GM21390 (cell line): ENCODE measurements around the gene MBD3L2B.
"Not testable (repeated sequence)": the region's sequence is repeated elsewhere in the genome, so short reads cannot be mapped to it uniquely, and the experiment has no call there.

ENCODE experiments used
- ATAC-seq: cut with Tn5 transposase; IDR thresholded peaks from one replicate; pipeline ENCODE4 v1.9.1; 2021; ENCODE audit not compliant: unreplicated experiment

The MBD3L2B gene

DNA sequence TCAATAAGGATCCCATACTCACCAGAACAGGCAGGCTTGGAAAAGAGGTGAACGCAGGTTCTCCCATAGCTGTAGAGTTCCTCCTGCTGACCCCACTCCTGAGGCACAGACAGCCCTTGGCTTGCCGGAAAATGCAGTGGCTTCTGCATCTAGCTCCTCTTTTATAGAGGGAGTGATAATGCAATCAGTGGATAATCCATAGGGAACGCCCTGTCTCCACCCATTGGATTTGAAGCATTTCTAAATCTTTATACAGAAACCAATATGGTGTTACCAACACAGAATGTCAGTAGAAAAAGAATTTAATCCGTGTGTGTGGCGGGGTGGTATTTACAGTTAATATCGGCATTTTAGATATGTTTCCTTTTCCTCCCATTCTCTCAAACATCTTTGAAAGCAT lies at the start of gene MBD3L2B:
Gene MBD3L2B, minus strand, starts transcription at position 101 of the 400 bp plus-strand sequence. Its CDS starts 34 bp downstream, at position 67.
- ATAC-seq: not testable (repeated sequence)

DNA sequence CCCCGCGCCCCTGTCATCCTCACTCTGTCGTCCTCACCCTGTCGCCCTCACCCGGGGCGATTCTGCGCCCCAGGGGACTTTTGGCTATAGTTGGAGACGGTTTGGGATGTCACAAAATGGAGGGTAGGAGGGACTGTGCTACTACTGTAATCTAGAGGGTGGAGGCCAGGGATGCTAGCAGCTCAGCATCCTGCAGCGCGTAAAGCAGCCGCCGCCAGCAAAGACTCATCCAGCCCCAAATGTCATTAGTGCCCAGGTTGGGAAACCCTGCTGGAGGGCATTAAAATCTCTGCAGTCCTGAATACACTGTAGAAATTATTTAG lies 48.6 kb upstream of the MBD3L2B start:
- peak; percentile 8 for ATAC-seq

DNA sequence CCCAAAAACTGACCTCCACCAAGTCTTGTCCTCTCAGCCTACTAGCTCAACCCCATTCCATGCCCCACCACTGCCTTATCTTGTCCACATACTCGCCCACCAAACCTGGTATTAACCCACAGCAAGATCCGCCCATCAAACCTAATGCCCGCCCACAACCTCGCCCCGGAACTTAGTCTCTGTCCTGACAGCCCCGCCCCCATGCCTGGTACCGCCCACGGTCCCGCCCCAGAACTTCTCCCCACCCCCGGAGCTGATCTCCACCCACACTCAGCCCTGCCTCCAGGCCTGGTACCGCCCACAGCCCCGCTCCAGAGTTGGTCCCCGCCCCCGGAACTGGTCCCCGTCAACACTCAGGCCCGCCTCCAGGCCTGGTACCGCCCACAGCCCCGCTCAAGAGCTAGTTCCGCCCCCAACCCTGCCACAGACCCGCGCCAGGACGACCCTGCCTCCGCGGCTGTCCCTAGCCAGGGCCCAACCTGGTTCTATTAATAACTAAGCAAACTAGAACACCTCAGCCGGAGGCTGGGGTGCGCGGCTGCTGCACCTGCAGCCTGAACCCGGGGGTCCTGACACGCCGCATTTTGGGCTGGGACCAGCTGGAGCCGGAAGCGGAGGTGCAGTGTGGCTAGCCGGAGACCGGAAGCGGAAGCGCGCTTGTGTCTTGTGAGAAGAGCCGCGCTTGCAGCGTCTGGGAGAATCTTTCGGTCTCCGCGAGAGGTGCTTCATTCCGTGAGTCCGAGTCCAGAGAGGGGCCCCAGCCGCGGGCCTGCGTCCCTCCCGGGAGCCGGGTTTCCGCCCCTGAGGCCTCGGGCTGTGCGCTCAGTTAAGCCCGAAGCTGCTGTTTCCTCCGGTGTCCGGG lies 48.0 kb upstream of the MBD3L2B start, which contains the start of gene ZNF557:
Gene ZNF557, plus strand, starts transcription at position 662 of the 862 bp plus-strand sequence. CDS start 5,372 bp downstream, outside the sequence.
- ATAC-seq: peak; percentile 89

DNA sequence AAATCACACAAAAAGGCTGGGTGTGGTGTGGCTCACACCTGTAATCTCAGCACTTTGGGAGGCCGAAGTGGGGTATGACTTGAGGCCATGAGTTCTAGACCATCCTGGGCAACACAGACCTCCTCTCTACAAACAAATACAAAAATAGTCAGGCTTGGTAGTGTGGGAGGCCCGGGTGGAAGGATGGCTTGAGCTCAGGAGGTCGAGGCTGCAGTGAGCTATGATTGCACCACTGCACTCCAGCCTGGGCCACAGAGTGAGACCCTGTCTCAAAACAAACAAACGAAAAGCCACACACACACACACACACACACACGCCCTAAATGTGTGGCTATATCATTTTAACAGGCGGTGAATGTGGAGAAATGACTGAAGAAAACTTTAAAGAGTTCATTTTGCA lies 47.4 kb upstream of the MBD3L2B start:
- no peak for ATAC-seq

DNA sequence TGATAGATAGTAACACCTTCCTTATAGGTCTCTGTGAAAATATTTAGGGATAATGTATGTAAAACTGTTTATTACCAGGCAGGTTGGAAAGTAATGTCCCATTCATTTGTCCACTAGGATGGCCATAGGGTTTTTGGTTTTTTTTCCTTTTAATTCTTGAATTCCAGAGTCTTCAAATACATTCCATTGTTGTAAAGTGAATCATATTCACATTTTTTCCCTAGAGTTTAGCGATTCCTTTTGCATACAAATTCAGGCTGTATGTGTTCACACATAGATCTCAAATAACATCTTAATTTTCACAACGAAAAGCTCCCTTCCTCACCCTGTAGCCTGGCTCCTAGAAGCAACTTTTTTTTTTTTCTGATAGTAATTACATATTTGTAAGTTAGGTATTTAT lies 46.5 kb upstream of the MBD3L2B start:
- ATAC-seq: no peak

DNA sequence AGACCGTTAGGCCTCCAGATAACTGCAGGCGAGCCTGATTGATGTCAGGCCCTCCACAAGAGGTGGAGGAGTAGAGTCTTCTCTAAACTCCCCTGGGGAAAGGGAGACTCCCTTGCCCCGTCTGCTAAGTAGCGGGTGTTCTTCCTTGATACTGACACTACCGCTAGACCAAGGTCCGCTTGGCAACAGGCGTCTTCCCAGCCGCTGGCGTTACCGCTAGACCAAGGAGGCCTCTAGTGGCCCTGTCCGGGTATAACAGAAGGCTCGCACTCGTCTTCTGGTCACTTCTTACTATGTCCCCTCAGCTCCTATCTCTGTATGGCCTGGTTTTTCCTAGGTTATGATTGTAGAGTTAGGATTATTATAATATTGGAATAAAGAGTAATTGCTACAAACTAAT lies 45.9 kb upstream of the MBD3L2B start:
- ATAC-seq: not testable (repeated sequence)

DNA sequence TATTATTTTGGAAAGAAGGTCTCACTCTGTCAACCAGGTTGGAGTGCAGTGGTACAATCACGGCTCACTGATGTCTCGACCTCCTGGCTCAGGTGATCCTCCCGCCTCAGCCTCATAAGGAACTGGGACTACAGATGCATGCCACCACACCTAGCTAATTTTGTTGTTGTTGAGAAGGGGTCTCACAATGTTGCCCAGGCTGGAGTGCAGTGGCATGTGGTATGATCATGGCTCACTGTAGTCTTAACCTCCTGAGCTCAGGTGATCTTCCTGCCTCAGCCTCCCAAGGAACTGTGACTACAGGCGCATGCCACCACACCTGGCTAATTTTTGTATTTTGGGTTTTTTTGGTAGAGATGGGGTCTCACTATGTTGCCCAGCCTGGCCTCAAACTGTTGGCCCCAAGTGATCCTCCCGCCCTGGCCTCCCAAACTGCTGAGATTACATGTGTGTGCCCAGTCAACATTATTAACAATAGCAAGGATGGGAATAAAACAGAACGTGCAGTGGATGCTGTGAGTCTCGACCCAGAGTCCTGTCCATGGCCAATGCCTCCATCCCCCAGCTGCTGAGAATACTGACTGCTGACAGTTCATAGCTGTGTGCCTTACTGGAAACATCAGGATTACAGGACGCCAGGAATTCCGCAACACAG lies 42.7 kb upstream of the MBD3L2B start:
- no peak for ATAC-seq

DNA sequence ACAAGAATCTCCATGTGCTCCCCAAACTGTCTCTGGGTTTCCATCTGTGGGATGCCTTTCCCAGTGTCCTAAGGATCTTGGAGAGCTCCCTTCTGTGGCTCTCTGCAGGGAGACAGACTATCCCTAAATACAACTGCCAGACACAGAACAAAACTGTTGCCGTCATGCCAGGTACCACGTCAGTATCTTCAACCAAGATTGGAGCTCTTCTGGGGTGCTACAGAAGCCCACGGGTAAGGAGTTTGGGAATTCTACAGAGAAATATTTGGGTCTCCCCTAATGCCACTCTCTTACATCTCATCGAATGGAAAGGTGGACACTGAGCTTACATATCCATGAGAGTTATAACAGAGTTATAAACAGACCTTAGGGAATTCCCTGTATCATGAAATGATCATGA lies 42.1 kb upstream of the MBD3L2B start:
- ATAC-seq: no peak

DNA sequence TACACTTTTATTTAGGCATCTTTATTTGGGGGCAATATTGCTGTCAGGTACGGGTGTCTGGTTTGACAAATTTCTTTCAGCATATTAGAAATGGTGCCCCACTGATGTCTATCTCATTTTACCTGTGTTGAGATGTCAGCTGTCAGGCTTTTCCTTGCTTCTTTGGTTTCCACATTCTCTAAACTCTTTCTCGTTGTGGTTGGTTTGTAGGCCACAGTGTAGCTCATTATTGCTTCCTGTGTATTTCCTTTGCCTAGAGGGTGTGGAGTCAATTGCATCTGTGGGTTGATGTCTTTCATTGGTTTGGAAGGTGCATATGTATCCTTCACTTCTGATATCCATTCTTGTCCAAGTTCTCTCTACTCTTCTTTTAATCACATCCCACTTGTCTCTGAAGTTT lies 38.7 kb upstream of the MBD3L2B start:
- not testable (repeated sequence) for ATAC-seq

DNA sequence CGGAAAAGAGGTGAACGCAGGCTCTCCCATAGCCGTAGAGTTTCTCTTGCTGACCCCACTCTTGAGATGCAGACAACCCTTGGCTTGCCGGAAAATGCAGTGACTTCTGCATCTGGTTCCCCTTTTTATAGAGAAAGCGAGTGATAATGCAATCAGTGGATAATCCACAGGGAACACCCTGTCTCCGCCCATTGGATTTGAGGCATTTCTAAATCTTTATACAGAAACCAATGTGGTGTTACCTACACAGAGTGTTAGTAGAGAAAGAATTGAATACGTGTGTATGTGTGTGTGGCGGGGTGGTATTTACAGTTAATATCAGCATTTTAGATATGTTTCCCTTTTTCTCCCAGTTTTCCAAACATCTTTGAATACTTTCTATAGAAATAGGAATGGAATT lies 37.3 kb upstream of the MBD3L2B start, which contains the start of gene MBD3L3:
Gene MBD3L3, minus strand, starts transcription at position 101 of the 400 bp plus-strand sequence. Its CDS starts 71 bp downstream, at position 30.
- ATAC-seq: not testable (repeated sequence)

DNA sequence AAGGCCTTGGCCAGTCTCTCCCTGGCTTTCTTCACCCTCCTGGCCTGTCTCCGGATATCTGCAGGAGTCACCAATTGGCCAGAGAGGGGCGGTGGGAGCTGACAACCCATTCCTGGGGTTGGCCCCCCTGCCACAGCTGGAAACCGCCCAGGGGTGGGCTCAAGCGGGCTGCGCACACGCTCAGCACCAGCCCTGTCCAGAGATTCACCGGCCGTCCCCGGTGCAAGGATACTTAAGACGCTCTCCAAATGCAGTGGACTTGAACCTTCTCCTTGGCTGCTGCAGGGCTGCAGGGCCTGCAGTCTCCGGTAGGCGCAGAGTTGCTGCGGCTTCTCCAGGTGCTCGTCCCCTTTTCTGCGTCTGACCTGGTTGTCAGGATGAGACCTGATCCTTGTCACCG lies 35.1 kb upstream of the MBD3L2B start:
- ATAC-seq: not testable (repeated sequence)

DNA sequence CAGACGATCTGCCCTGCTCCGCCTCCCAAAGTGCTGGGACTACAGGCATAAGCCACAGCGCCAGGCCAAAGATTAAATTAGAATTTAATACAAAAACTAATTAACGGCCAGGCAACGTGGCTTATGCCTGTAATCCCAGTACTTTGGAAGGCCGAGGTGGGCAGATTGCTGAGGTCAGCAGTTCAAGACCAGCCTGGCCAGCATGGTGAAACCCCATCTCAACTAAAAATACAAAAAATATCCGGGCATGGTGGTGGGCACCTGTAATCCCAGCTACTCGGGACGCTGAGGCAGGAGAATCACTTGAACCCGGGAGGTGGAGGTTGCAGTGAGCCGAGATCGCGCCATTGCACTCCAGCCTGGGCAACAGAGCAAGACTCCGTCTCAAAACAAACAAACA lies 34.4 kb upstream of the MBD3L2B start:
- ATAC-seq: not testable (repeated sequence)

DNA sequence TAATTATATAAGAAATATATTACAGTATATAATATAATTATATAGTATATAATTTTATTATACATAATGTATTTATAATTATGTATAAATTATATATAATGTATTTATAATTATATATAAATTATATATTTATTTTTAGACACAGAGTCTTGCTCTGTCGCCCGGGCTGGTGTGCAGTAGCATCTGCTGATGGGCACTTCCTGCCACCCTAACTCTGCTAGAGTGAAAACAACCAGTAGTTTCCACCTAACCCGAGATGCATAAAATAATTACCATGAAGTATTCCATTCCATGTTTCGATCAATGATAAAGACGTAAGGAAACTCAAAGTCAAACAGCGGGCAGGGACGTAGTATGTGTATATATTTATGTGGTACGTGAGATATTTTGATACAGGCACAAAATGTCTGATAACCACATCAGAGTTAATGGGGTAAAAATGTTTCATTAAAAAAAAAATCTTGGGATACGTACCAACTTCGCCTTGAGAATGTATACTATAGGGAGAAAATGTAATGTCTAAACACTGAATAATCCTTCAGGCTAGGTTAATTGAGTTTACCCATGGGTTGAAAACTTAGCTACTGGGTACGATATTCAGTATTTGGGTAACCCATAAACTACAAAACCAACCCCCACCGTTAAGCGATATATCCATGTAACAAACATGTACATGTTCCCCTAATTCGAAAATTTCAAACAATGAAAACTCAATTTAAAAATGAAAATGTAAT lies 33.6 kb upstream of the MBD3L2B start:
- ATAC-seq: not testable (repeated sequence)

DNA sequence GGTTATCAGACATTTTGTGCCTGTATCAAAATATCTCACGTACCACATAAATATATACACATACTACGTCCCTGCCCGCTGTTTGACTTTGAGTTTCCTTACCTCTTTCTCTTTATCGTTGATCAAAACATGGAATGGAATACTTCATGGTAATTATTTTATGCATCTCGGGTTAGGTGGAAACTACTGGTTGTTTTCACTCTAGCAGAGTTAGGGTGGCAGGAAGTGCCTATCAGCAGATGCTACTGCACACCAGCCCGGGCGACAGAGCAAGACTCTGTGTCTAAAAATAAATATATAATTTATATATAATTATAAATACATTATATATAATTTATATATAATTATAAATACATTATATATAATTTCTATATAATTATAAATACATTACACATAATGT lies 31.7 kb upstream of the MBD3L2B start:
- not testable (repeated sequence) for ATAC-seq

DNA sequence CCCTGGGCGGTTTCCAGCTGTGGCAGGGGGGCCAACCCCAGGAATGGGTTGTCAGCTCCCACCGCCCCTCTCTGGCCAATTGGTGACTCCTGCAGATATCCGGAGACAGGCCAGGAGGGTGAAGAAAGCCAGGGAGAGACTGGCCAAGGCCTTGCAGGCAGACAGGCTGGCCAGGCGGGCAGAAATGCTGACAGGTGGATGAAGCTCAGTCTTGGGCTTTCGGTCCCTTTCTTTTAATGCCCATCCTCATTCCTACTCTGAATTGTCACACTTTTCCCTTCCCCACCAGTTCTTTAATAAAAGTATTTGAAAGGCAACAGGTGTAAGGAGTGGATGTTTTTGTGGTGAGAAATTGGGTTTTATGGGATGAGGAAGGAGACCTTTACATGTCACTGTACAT lies 30.2 kb upstream of the MBD3L2B start:
- ATAC-seq: not testable (repeated sequence)

DNA sequence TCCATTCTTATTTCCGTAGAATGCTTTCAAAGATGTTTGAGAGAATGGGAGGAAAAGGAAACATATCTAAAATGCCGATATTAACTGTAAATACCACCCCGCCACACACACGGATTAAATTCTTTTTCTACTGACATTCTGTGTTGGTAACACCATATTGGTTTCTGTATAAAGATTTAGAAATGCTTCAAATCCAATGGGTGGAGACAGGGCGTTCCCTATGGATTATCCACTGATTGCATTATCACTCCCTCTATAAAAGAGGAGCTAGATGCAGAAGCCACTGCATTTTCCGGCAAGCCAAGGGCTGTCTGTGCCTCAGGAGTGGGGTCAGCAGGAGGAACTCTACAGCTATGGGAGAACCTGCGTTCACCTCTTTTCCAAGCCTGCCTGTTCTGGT lies 27.8 kb upstream of the MBD3L2B start, which contains the start of gene MBD3L2:
Gene MBD3L2, plus strand, starts transcription at position 301 of the 400 bp plus-strand sequence. Its CDS starts 53 bp downstream, at position 354.
- ATAC-seq: not testable (repeated sequence)

DNA sequence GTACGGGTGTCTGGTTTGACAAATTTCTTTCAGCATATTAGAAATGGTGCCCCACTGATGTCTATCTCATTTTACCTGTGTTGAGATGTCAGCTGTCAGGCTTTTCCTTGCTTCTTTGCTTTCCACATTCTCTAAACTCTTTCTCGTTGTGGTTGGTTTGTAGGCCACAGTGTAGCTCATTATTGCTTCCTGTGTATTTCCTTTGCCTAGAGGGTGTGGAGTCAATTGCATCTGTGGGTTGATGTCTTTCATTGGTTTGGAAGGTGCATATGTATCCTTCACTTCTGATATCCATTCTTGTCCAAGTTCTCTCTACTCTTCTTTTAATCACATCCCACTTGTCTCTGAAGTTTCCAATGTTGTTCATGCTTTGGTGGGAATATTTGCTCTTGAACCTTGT lies 20.3 kb upstream of the MBD3L2B start:
- not testable (repeated sequence) for ATAC-seq

DNA sequence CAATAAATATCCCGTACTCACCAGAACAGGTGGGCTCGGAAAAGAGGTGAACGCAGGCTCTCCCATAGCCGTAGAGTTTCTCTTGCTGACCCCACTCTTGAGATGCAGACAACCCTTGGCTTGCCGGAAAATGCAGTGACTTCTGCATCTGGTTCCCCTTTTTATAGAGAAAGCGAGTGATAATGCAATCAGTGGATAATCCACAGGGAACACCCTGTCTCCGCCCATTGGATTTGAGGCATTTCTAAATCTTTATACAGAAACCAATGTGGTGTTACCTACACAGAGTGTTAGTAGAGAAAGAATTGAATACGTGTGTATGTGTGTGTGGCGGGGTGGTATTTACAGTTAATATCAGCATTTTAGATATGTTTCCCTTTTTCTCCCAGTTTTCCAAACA lies 18.8 kb upstream of the MBD3L2B start, which contains the start of gene MBD3L4:
Gene MBD3L4, minus strand, starts transcription at position 101 of the 400 bp plus-strand sequence. Its CDS starts 35 bp downstream, at position 66.
- not testable (repeated sequence) for ATAC-seq

DNA sequence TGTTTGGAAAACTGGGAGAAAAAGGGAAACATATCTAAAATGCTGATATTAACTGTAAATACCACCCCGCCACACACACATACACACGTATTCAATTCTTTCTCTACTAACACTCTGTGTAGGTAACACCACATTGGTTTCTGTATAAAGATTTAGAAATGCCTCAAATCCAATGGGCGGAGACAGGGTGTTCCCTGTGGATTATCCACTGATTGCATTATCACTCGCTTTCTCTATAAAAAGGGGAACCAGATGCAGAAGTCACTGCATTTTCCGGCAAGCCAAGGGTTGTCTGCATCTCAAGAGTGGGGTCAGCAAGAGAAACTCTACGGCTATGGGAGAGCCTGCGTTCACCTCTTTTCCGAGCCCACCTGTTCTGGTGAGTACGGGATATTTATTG lies 9.0 kb upstream of the MBD3L2B start, which contains the start of gene MBD3L5:
Gene MBD3L5, plus strand, starts transcription at position 301 of the 400 bp plus-strand sequence. Its CDS starts 34 bp downstream, at position 335.
- ATAC-seq: not testable (repeated sequence)

DNA sequence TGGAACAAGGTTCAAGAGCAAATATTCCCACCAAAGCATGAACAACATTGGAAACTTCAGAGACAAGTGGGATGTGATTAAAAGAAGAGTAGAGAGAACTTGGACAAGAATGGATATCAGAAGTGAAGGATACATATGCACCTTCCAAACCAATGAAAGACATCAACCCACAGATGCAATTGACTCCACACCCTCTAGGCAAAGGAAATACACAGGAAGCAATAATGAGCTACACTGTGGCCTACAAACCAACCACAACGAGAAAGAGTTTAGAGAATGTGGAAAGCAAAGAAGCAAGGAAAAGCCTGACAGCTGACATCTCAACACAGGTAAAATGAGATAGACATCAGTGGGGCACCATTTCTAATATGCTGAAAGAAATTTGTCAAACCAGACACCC lies 7.6 kb upstream of the MBD3L2B start:
- not testable (repeated sequence) for ATAC-seq

DNA sequence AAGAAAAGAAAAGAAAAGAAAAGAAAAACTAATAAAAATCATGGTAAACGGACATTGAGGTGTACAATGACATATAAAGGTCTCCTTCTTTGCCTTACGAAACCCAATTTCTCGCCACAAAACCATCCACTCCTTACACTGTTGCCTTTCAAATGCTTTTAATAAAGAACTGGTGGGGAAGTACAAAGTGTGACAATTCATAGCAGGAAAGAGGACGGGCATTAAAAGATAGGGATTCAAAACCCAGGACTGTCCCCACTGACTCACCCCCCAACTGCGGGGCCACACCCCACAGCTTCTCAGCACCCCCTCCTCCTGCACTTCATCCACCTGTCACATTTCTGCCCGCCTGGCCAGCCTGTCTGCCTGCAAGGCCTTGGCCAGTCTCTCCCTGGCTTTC lies 2.4 kb downstream of the MBD3L2B start:
- ATAC-seq: no peak
